ENCODE measurements around the gene RABGEF1. TPM values are rescaled to one million over a fixed set of nuclear protein-coding genes. Genes with fewer than 3 reads are reported as not detected.
"Not testable (repeated sequence)": the region's sequence is repeated elsewhere in the genome, so short reads cannot be mapped to it uniquely, and the experiment has no call there.

Gene RABGEF1
- total and polyA plus RNA-seq, 12 donors = 7.2 to 23.4 (median 16.6) TPM

- no peak for DNase-seq
- Histone ChIP-seq H3K27me3 (no peaks in the 10 kb centered on the region), H3K4me1 (no peaks in the 10 kb centered on the region), H3K9me3 (no peaks in the 10 kb centered on the region), H3K36me3 (peaks cover 0 to 73% (median 50%) of the 10 kb centered on the region in 9 donors), H3K27ac (no peak overlapping the region), H3K4me3 (no peak overlapping the region)
- ATAC-seq = no peak
- TF ChIP-seq CTCF (IDR thresholded peaks at IDR 0.05) = no peak
- intact Hi-C loops (cut with DNase I) = no loop called here
- 95 to 96% methylated on average over 5 of the region's 5 CpGs for WGBS, 2 donors
Observed at GRCh38 chr7:66810716-66811115, 70.2 kb downstream of the RABGEF1 start.

- H3K4me3 ChIP-seq; ATAC-seq; H3K4me1 ChIP-seq; H3K27me3 ChIP-seq; H3K9me3 ChIP-seq; intact Hi-C loops (cut with DNase I); H3K27ac ChIP-seq; DNase-seq: not testable (repeated sequence)
- 95 to 98% methylated on average over 15 of the region's 15 CpGs for WGBS, 2 donors
- H3K36me3 ChIP-seq = peaks cover 0 to 27% (median 15%) of the 10 kb centered on the region in 9 donors
Observed at GRCh38 chr7:66815186-66815875, 74.8 kb downstream of the RABGEF1 start.

GRCh38 chr7:66815951-66816350 lies 75.4 kb downstream of the RABGEF1 start:
- H3K4me3 ChIP-seq = no peak overlapping the region
- WGBS, 2 donors = 94 to 99% methylated on average over 7 of the region's 7 CpGs
- ATAC-seq = peak in 2 of 8 donors; percentile 7 to 18
- no peak overlapping the region for H3K27ac ChIP-seq
- peaks cover 0 to 20% (median 8%) of the 10 kb centered on the region in 9 donors for H3K36me3 ChIP-seq
- H3K9me3 ChIP-seq = no peaks in the 10 kb centered on the region
- H3K4me1 ChIP-seq = no peaks in the 10 kb centered on the region
- no peak for DNase-seq
- intact Hi-C loops (cut with DNase I) = no loop called here
- no peak for TF ChIP-seq CTCF (IDR thresholded peaks at IDR 0.05)
- no peaks in the 10 kb centered on the region for H3K27me3 ChIP-seq

- DNase-seq; H3K9me3 ChIP-seq; H3K4me3 ChIP-seq; ATAC-seq; H3K4me1 ChIP-seq; H3K27me3 ChIP-seq; intact Hi-C loops (cut with DNase I): not testable (repeated sequence)
- Histone ChIP-seq H3K36me3 (peaks cover 0 to 13% (median 3%) of the 10 kb centered on the region in 9 donors), H3K27ac (peak overlapping the region in 1 of 10 donors; percentile 62)
- 91 to 93% methylated on average over 7 of the region's 7 CpGs for WGBS, 2 donors
Observed at GRCh38 chr7:66816658-66817057, 76.1 kb downstream of the RABGEF1 start.

GRCh38 chr7:66817208-66817795 lies 76.8 kb downstream of the RABGEF1 start:
- H3K36me3 ChIP-seq; H3K27me3 ChIP-seq; intact Hi-C loops (cut with DNase I); DNase-seq; H3K4me1 ChIP-seq; H3K4me3 ChIP-seq; H3K9me3 ChIP-seq: not testable (repeated sequence)
- peak in 7 of 8 donors; percentile 40 to 90 (median 70) for ATAC-seq
- peak overlapping the region in 1 of 10 donors; percentile 62 for H3K27ac ChIP-seq
- WGBS, 2 donors = 55 to 63% methylated on average over 7 of the region's 8 CpGs

GRCh38 chr7:66817956-66818355 lies 77.4 kb downstream of the RABGEF1 start:
- H3K27me3 ChIP-seq; intact Hi-C loops (cut with DNase I); ATAC-seq; H3K4me3 ChIP-seq; H3K9me3 ChIP-seq; H3K36me3 ChIP-seq; H3K4me1 ChIP-seq; DNase-seq: not testable (repeated sequence)
- H3K27ac ChIP-seq = peak overlapping the region in 1 of 10 donors; percentile 47
- WGBS, 2 donors = 79 to 90% methylated on average over 7 of the region's 7 CpGs
